ENCODE data around the gene PLCD3.

Gene PLCD3

GRCh38 chr17:45108051-45108450, 24.3 kb downstream of the PLCD3 start:
- TF ChIP-seq CTCF (IDR thresholded peaks at IDR 0.05; ENCODE audit: insufficient read depth, low read length, poor library complexity, severe bottlenecking) (no peak), EZH2phosphoT487 (conservative IDR thresholded peaks at IDR 0.05; ENCODE audit: low read length) (no peak)
- Histone ChIP-seq H3K27me3 (ENCODE audit: low read length) (no peaks in the 10 kb centered on the region), H2AFZ (ENCODE audit: low read depth, low read length, severe bottlenecking) (no peak overlapping the region), H3K9me2 (replicated peaks; ENCODE audit: insufficient read depth, low read length) (no peaks in the 10 kb centered on the region), H3K4me3 (ENCODE audit: insufficient read depth, low read length, poor library complexity, severe bottlenecking) (no peak overlapping the region), H3K79me2 (ENCODE audit: insufficient read depth, low read length) (no peaks in the 10 kb centered on the region), H3K36me3 (ENCODE audit: low read length) (no peaks in the 10 kb centered on the region), H3F3A (ENCODE audit: insufficient read depth) (no peaks in the 10 kb centered on the region), H4K20me1 (ENCODE audit: low read depth, low read length) (no peaks in the 10 kb centered on the region), H3K27ac (ENCODE audit: low read depth, low read length) (no peak overlapping the region), H3K9ac (ENCODE audit: low read length) (no peak overlapping the region), H3K4me2 (ENCODE audit: low read depth, low read length, poor library complexity, severe bottlenecking) (no peak overlapping the region), H3K9me3 (ENCODE audit: insufficient read depth, low read length) (no peaks in the 10 kb centered on the region)

GRCh38 chr17:45107293-45108010, 24.9 kb downstream of the PLCD3 start:
- H3K9me2 ChIP-seq (replicated peaks; ENCODE audit: insufficient read depth, low read length) = no peaks in the 10 kb centered on the region
- H3K79me2 ChIP-seq (ENCODE audit: insufficient read depth, low read length) = no peaks in the 10 kb centered on the region
- no peak for TF ChIP-seq CTCF (IDR thresholded peaks at IDR 0.05; ENCODE audit: insufficient read depth, low read length, poor library complexity, severe bottlenecking)
- no peak for TF ChIP-seq EZH2phosphoT487 (conservative IDR thresholded peaks at IDR 0.05; ENCODE audit: low read length)
- no peaks in the 10 kb centered on the region for H3K27me3 ChIP-seq (ENCODE audit: low read length)
- no peak overlapping the region for H2AFZ ChIP-seq (ENCODE audit: low read depth, low read length, severe bottlenecking)
- no peak overlapping the region for H3K9ac ChIP-seq (ENCODE audit: low read length)
- no peak overlapping the region for H3K4me3 ChIP-seq (ENCODE audit: insufficient read depth, low read length, poor library complexity, severe bottlenecking)
- H3K27ac ChIP-seq (ENCODE audit: low read depth, low read length) = no peak overlapping the region
- no peak overlapping the region for H3K4me2 ChIP-seq (ENCODE audit: low read depth, low read length, poor library complexity, severe bottlenecking)
- H3K36me3 ChIP-seq (ENCODE audit: low read length) = no peaks in the 10 kb centered on the region
- H3K9me3 ChIP-seq (ENCODE audit: insufficient read depth, low read length) = no peaks in the 10 kb centered on the region
- no peaks in the 10 kb centered on the region for H3F3A ChIP-seq (ENCODE audit: insufficient read depth)
- H4K20me1 ChIP-seq (ENCODE audit: low read depth, low read length) = no peaks in the 10 kb centered on the region

GRCh38 chr17:45106582-45106981, 25.7 kb downstream of the PLCD3 start:
- Histone ChIP-seq H3K4me3 (ENCODE audit: insufficient read depth, low read length, poor library complexity, severe bottlenecking) (no peak overlapping the region), H3K9me2 (replicated peaks; ENCODE audit: insufficient read depth, low read length) (no peaks in the 10 kb centered on the region), H3K36me3 (ENCODE audit: low read length) (no peaks in the 10 kb centered on the region), H3K9me3 (ENCODE audit: insufficient read depth, low read length) (no peaks in the 10 kb centered on the region), H3K27ac (ENCODE audit: low read depth, low read length) (no peak overlapping the region), H2AFZ (ENCODE audit: low read depth, low read length, severe bottlenecking) (no peak overlapping the region), H3F3A (ENCODE audit: insufficient read depth) (no peaks in the 10 kb centered on the region), H3K4me2 (ENCODE audit: low read depth, low read length, poor library complexity, severe bottlenecking) (no peak overlapping the region), H4K20me1 (ENCODE audit: low read depth, low read length) (no peaks in the 10 kb centered on the region), H3K27me3 (ENCODE audit: low read length) (no peaks in the 10 kb centered on the region), H3K79me2 (ENCODE audit: insufficient read depth, low read length) (no peaks in the 10 kb centered on the region), H3K9ac (ENCODE audit: low read length) (no peak overlapping the region)
- TF ChIP-seq CTCF (IDR thresholded peaks at IDR 0.05; ENCODE audit: insufficient read depth, low read length, poor library complexity, severe bottlenecking) (no peak), EZH2phosphoT487 (conservative IDR thresholded peaks at IDR 0.05; ENCODE audit: low read length) (no peak)

Data from SU-DHL-6 (cell line).